Mesenteric fat pad (tissue), 1 donor: ENCODE measurements around the gene ATP9A. TPM values are rescaled to one million over a fixed set of nuclear protein-coding genes. Genes with fewer than 3 reads are reported as not detected.
"Not testable (repeated sequence)": the region's sequence is repeated elsewhere in the genome, so short reads cannot be mapped to it uniquely, and the experiment has no call there.

Source experiments
- DNase-seq: peaks from one replicate; pipeline ENCODE4 v3.0.0-alpha.2; 2020; ENCODE audit warnings: low spot score
- total RNA-seq: library from RNA; stranded (reverse); fragmentation: NEBNext Ultra II Directional; extraction: Animal tissue kit (Norgen Biotek cat#: 25700); gene quantifications from one replicate; pipeline ENCODE4 v1.2.1, GENCODE V29; 2021
- donor health status: DM: yes; HTN: yes; CAD: no.

ATP9A gene
- total RNA-seq, 1 donor from 2014 or later, result 109 TPM

DNA sequence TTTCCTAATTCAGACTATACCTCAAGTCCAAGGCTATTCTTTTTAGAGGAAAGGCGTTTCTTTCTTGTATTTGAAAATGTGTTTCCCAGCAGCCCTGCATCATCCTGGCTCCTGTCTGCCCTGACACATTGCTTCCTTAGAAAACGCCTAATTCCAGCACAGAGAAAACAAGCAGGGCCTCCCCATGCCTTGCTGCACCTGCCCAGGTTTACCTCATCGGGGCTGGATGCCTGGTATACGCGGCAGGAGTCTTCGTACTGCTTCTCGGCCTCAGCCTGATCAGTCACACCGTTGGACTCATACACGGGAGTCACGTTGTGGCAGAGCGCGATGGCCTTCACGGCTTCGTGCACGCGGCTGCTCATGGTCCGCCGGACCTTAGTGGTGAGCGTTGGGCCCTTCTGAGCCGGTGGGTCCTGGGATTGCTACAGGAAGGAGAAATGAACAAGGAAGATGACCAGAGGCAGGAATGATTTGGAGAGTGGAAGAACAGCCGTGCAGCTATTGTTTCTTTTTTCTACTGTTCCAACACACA, 111.4 kb downstream of the ATP9A start:
- DNase-seq, result no peak

GRCh38 chr20:51656089-51656488, 112.1 kb downstream of the ATP9A start:
- not testable (repeated sequence) for DNase-seq

DNA sequence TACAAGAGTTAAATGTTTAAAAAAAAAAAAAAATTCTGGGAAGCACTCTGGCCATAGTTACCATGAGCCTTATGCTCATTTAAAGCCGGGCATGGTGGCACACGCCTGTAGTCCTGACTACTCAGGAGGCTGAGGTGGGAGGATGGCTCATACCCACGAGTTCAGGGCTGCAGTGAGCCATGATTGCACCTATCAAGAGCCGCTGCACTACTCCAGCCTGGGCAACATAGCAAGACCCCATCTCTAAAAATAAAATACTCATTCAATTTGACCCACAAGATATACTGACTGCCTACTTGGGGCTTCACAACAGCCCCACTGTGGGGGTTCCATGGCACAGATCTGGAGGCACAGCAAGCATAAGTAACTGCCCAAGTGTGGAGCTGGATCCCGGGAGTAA, 113.7 kb downstream of the ATP9A start:
- no peak for DNase-seq

DNA sequence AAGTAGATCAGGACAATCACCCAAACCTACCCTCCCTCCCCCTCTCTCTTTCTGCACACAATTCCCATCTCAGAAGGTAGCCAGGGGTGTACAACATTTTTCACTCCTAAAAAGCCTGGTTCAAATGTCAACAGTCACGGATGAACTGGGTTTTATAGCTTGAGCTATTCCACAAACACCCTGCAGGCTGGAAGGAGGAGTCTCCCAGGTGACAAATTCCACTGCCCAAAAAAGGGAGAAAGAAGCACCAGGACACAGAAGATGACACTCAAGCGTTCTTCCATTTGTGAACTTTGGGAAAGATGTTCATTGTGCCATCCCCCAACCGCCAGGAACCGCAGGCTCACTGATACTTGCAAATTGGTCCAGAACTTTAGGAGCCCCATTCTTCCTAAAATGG, 114.1 kb downstream of the ATP9A start:
- no peak for DNase-seq

- DNase-seq, result no peak
Measured at GRCh38 chr20:51653226-51653625, 115.0 kb downstream of the ATP9A start.

GRCh38 chr20:51651921-51652549, 116.2 kb downstream of the ATP9A start:
- no peak for DNase-seq

GRCh38 chr20:51650685-51651134, 117.5 kb downstream of the ATP9A start:
- no peak for DNase-seq

- DNase-seq, result no peak
Measured at GRCh38 chr20:51648571-51648947, 119.6 kb downstream of the ATP9A start.

GRCh38 chr20:51647674-51648570, 120.3 kb downstream of the ATP9A start:
- DNase-seq, result no peak

DNA sequence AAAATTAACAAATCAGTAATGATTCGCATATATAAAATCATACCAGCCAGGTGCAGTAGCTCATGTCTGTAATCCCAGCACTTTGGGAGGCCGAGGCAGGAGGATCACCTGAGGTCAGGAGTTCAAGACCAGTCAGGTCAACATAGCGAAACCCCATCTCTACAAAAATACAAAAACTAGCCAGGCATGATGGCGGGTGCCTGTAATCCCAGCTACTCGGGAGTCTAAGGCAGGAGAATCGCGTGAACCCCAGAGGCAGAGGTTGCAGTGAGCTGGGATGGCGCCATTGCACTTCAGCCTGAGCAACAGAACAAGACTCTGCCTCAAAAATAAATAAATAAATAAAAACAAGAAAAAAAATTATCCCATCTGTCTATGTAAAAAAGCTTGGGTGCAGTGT, 124.4 kb downstream of the ATP9A start:
- DNase-seq, result not testable (repeated sequence)

GRCh38 chr20:51643390-51643789, 124.8 kb downstream of the ATP9A start:
- no peak for DNase-seq

DNA sequence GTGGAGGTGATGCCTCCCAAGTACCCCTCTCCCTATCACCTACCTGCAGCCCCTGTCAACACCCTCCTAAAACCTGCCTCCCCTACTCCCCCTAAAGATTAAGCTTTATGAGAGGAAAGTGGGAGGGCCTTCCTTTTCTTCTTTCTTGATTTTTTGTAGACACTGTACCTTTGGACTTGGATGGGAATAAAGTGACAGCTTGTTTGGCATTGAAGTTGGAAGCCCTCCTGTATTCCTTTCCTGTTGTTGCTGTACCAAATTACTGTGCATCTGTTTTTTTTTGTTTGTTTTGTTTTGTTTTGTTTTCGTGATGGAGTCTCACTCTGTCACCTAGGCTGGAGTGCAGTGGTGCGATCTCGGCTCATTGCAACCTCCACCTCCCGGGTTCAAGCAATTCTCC, 126.3 kb downstream of the ATP9A start:
- no peak for DNase-seq

DNA sequence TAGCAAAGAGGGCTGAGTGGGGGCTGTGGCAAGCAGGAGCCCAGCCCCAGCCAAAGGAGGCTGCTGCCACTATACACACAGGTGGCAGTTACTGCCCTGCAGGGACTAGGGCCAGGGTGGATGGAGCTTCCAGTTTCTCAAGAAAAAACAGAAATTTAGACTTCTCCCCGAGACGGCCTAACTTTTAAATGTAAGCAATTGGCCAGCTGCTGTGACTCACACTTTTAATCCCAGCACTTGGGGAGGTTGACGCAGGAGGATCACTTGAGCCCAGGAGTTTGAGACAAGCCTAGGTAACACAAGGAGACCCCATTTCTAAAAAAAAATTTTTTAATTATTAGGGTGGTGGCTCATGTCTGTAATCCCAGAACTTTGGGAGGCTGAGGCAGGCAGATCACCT, 127.4 kb downstream of the ATP9A start:
- no peak for DNase-seq

DNA sequence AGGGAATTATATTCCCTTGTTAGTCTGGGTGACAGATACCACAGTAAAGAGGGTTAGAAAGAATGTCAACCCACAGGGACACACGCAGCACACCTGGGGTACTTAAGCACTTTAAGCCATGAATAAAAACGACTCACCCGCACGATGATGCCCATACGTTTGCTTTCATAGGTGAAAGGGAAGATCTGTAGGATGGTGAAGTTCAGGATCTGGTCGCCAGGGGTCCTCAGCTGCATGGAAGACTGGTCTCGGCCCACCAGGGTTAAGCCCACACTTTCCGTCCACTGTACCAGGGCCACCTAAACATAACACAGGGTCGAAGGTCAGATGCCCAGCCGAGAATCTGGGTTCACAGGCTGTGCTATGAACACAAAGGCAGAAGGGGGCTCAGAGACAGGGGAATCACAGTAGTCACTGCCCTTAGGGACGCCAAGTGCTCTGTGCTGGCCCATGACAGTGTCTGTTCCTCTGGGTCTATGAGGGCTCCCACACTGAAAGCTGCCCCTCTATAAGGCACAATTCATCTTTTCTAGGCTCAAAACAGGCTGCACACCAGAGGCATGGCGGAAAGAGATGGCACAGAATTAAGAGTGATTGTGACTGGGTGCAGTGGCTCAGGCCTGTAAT, 128.9 kb downstream of the ATP9A start:
- DNase-seq, result no peak

GRCh38 chr20:51637241-51637640, 130.9 kb downstream of the ATP9A start:
- DNase-seq, result no peak

GRCh38 chr20:51636123-51636522, 132.1 kb downstream of the ATP9A start:
- DNase-seq, result no peak

GRCh38 chr20:51635680-51636079, 132.5 kb downstream of the ATP9A start:
- no peak for DNase-seq

GRCh38 chr20:51634877-51635276, 133.3 kb downstream of the ATP9A start:
- DNase-seq, result no peak

GRCh38 chr20:51634257-51634656, 133.9 kb downstream of the ATP9A start:
- DNase-seq, result no peak

DNA sequence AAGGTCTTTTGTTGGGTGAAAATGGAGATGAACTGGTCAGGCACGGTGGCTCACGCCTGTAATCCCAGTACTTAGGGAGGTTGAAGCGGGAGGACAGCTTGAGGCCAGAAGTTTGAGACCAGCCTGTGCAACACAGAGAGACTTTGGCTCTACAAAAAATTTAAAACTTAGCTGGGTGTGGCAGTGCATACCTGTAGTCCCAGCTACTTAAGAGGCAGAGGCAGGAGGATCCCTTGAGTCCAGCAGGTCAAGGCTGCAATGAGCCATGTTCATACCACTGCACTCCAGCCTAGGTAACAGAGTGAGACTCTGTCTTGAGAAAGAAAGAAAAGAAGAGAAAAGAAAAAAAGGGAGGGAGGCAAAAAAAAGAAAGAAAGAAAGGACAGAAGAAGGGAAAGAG, 134.8 kb downstream of the ATP9A start:
- DNase-seq, result no peak

GRCh38 chr20:51631953-51632352, 136.2 kb downstream of the ATP9A start:
- no peak for DNase-seq
